ENCODE data around the gene TMCO1. TPM values are rescaled to one million over a fixed set of nuclear protein-coding genes. Genes with fewer than 3 reads are reported as not detected.
"Not testable (repeated sequence)": the region's sequence is repeated elsewhere in the genome, so short reads cannot be mapped to it uniquely, and the experiment has no call there.

TMCO1 gene
- total RNA-seq, 1 experiment from 2014 or later = 219 TPM

DNA sequence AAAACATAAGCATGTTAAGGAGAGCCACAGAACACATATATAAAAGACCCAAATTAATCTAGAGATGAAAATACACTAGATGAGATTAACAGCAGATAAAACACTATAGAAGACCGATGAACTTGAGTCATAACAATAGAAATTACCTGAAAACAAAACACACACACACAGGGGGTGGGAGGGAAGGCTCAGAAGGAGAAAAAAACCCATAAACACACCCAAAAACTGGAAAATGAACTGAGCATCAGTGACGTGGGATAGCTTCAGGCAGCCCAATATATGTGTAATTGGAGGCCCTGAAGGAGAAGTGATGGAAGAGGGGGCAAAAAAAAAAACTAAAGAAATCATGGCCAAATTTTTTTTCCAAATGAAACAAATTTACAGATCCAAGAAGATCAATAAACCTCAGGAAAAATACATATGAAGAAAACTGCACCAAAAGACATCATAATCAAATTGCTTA is 81.7 kb downstream of the TMCO1 start:
- no peak for DNase-seq (ENCODE audit: low read depth)

DNA sequence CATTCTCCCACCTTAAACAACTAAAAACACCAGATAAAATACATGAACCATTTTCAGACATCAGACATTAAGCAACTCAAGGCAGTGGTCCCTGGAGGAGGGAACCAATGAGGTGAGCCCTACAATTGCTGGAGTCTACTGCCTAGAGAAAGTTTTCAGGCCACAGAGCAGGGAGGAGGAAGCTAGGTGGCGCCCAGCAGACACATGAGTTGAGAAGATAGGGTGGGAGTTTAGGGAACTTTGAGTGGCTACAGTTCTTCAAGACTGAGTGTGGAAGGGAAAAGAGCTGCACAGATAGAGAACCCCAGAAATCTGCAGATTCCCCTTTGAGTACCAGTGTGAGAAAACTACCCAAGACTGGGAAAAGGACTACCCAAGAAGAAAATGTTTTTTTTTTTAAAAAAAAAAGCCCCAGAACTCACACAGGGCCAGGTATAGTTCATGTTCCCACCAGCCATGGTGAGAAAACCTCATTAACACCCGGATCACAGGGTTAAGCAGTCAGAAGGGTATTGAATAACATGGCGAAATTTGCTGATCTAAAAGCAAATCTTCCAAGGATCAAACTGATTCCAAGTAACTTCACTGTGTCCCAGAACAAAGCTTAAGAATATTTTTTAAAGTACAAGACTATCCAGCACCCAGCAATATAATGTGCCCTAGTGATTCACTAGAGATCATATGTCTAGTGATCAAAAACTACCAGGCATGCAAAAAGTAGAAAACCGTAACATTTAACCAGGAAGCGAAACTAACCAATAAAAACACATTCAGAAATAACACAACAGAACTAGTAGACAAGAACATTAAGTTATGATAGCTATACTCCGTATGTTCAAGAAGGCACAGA is 82.3 kb downstream of the TMCO1 start:
- DNase-seq (ENCODE audit: low read depth) = no peak

DNA sequence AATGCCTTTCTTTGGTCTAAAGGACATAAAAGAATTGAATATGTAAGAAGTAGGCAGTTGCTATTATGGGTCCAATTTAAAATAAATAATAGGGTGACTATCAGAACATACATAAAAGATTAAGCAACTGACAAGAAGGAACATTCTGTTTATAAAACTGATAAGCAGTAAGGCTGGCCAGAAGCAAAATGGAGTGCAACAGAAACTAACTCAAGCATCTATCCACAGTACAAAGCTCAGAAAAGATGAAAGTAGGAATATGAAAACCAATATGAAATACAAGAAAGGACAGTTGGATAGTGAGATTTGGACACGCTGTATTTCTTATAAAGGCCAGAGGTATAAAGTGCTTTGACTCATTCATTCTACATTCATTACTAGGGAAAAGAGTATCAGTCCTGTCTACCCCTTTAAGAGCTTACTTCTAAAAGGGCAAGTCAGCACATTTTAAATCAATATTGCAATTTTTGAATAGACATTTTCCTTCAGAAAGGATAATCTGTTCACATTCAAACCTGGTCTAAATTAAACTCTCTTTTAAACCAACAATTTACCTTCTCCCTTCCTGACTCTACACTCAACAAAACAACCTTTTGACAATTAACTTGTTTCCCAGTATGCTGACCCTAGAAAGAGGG is 84.7 kb downstream of the TMCO1 start:
- DNase-seq (ENCODE audit: low read depth) = no peak

DNA sequence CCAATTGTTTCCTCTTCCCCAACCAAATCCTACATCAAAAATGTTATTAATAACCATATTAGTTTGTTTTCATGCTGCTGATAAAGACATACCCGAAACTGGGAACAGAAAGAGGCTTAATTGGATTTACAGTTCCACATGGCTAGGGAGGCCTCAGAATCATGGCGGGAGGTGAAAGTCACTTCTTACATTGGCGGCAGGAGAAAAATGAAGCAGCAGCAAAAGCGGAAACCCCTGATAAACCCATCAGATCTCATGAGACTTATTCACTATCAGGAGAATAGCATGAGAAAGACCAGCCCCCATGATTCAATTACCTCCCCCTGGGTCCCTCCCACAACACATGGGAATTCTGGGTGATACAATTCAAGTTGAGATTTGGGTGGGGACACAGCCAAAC is 87.9 kb downstream of the TMCO1 start:
- DNase-seq (ENCODE audit: low read depth) = not testable (repeated sequence)

DNA sequence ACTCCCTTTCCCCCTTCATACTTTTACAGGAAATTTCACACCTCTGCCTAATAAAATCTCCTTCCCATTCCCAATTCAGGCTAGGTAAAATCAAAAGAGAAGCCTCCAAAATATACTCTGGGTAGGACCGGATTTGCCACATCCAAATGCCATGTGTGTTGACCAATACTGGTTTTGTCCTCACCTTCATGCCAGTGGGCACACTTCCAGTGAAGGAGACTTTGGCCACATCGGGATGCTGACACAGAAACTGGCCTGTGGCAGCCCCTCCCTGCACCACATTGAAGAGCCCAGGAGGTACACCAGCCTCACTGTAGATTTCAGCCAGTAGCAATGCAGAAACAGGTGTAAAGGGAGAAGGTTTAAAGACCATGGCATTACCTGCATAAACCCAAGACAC is 88.4 kb downstream of the TMCO1 start:
- no peak for DNase-seq (ENCODE audit: low read depth)

DNA sequence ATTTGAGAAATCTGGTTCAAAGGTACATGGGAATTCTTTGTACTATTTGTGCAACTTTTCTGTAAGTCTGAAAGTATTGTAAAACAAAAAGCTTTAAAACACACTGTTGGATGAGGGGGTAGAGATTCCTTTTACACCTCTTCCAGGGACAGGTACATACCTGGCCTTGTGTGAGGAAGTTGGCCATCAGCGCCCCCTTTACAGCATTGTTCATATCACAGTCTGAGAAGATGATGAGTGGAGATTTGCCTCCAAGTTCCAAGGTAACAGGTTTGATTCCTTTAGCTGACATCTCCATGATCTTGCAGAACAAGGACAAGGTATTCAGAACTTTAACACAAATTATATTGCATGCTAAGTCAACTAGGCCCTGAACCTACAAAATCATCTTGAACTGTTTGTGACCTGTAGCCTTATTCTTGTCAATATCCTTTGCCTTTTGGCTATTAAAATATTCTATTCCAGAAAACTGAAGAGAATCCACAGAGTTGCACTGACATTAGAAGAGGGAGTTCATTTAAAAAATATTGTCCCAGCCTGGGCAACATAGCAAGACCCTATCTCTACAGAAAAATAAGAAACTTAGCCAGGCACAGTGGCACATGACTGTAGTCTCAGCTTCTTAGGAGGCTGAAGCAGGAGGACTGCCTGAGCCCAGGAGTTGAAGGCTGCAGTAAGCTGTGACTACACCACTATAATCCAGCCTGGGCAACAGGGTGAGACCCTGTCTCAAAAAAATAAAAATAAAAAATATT is 89.2 kb downstream of the TMCO1 start:
- no peak for DNase-seq (ENCODE audit: low read depth)

- DNase-seq (ENCODE audit: low read depth) = no peak
These were observed 90.2 kb downstream of the TMCO1 start for GRCh38 chr1:165678509-165678908.

Other genes with a start within 250 kb of the TMCO1 start
- gene LRRC52, start 224.9 kb downstream of the TMCO1 start, total RNA-seq (2014; rRNA removed; shearing (Covaris generic)) = not detected in 2 replicates
- 89.6 and 99.6 TPM in 2 replicates for gene MGST3, start 137.6 kb downstream of the TMCO1 start, total RNA-seq (2014; rRNA removed; shearing (Covaris generic))
- gene ALDH9A1, start 70.3 kb downstream of the TMCO1 start, total RNA-seq (2014; rRNA removed; shearing (Covaris generic)) = 50.3 and 55.9 TPM in 2 replicates
- 40.4 and 48.0 TPM in 2 replicates for gene UCK2, start 58.7 kb upstream of the TMCO1 start, total RNA-seq (2014; rRNA removed; shearing (Covaris generic))

Measured in M059J (cell line).